NCI-H1694 treated with DMSO at 0.1 percent for 48 hours (cell line): ENCODE results near the gene TGFBR2.

Experiments used
- DNase-seq: peaks from one replicate; lab custom pipeline; 2025; lab: John Stamatoyannopoulos, UW

Gene TGFBR2

GRCh38 chr3:30606301-30607031 lies at the start of gene TGFBR2:
Gene TGFBR2, plus strand, starts transcription at chr3:30606601. Its CDS starts 283 bp downstream, at chr3:30606884.
- DNase-seq: peak; percentile 4

GRCh38 chr3:30557746-30558303 lies 48.6 kb upstream of the TGFBR2 start:
- no peak for DNase-seq

- DNase-seq: no peak
Observed at GRCh38 chr3:30563956-30564355, 42.4 kb upstream of the TGFBR2 start.

GRCh38 chr3:30567139-30567753 lies 39.2 kb upstream of the TGFBR2 start:
- DNase-seq: no peak

- no peak for DNase-seq
Observed at GRCh38 chr3:30576946-30577345, 29.5 kb upstream of the TGFBR2 start.

GRCh38 chr3:30577788-30578187 lies 28.6 kb upstream of the TGFBR2 start:
- DNase-seq: no peak

- no peak for DNase-seq
Observed at GRCh38 chr3:30578479-30578878, 27.9 kb upstream of the TGFBR2 start.

DNA sequence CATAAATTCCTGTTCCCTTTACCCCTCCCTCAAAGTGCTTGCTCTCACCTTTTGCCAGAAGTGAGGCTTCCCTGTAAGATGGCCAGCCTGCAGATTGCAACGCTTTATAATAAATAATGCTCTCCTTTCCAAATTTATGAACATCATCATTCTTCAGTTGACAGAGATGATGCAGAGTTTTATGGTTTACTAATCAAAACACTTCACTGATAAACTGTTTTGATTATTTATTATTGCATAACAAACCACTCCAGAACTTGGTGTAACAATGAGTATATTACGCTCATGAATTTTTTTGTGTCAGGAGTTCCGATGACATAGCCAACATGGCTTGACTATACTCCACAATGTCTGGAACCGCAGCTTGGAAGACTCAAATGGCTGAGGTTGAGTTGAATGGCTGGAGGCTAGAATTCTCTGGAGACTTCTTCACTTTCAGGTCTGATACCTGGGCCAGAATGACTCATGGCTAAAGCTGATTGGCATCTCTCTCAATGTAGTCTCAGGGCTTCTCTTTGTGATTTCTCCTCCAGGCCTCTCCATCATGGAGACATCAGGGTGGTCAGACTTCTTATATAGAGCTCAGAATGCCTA lies 27.3 kb upstream of the TGFBR2 start:
- no peak for DNase-seq

DNA sequence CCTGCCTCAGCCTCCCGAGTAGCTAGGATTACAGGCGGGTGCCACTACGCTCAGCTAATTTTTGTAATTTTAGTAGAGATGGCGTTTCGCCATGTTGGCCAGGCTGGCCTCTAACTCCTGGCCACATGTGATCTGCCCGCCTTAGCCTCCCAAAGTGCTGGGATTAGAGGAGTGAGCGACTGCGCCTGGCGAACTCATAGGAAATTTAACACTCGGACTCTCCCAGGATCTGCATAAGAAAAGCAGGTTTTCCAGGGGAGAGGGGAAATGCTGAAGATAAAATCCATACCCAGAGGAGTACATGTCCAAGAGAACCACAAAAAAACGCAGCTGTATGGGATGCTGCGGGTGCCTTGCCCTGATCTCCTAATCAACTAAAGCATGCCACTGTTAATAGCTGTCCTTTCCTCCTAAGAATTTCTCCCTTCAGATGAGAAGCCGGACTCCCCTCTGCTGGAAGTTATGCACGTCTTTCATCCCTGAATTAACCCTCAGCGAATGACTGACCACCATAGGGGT lies 25.3 kb upstream of the TGFBR2 start:
- DNase-seq: no peak

DNA sequence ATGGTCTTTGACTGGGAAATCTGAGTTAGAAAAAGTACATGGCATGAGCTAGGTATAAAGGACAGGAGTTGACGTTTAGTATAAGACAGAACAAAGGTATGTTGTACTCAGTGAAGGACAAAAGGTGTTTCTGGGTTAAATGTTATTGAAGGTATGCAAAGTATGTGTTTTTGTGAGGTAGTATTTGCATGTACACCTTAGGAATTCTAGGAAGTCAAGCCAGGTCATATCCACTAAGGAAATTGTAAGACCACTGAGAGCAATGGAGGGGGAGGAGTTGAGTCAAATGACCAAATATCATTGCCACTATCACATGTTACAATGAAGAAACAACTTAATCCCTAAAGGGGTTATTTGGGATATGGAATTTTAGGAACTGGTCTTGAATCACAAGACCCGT lies 24.4 kb upstream of the TGFBR2 start:
- DNase-seq: no peak

- no peak for DNase-seq
Observed at GRCh38 chr3:30583973-30584372, 22.4 kb upstream of the TGFBR2 start.

- no peak for DNase-seq
Observed at GRCh38 chr3:30585654-30586053, 20.7 kb upstream of the TGFBR2 start.

DNA sequence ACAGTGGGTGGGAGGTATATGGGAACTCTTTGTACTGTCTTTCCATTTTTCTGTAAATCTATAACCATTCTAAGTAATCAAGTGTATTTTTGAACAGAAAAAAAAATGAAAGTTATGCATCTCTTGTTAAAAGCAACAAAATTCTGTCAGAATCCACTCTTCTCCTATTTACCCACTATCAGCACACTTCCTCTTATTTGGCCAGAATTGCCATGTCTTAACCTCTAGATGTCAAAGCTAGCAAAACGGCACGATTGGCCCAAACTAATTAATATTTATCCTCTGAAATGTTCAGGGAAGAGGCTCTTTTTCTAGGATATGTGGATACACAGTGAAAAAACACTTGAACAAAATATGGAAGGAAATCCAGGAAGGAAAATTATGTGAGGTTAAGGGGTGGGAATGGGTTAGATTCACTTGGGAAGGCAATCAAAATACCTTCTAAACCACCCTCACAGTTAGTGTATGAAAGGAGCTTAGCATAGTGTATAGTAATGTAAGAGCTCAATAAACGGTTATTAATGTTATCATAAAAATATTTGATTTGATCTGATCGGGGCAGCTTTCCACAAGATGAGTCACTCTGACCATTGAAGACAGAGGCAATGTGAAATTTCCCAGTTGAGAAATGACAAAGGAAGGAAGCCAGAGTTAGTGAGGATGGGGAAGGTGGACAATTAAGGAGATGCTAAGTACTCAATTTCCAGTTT lies 20.1 kb upstream of the TGFBR2 start:
- no peak for DNase-seq

- DNase-seq: no peak
Observed at GRCh38 chr3:30586806-30587486, 19.5 kb upstream of the TGFBR2 start.

- DNase-seq: no peak
Observed at GRCh38 chr3:30587904-30588303, 18.5 kb upstream of the TGFBR2 start.

DNA sequence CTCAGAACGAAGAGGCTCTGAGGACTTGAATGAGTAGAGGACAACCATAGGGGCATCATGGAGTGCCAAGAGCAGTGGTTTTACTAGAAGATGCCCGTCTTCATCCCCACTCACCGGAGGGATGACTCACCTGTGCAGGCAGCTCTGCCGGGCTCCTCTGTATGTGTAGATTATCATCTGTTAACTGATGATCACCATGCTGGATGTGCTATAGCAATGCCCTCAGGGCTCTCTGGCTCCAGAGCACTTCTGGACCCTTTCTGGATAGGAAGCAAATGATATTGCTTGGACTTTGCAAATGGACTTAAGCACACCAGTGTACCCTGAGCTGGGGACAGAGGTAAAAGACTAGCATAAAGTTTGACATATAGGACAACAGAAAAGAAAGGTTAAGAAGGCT lies 10.2 kb upstream of the TGFBR2 start:
- no peak for DNase-seq

GRCh38 chr3:30597131-30597768 lies 9.2 kb upstream of the TGFBR2 start:
- no peak for DNase-seq

DNA sequence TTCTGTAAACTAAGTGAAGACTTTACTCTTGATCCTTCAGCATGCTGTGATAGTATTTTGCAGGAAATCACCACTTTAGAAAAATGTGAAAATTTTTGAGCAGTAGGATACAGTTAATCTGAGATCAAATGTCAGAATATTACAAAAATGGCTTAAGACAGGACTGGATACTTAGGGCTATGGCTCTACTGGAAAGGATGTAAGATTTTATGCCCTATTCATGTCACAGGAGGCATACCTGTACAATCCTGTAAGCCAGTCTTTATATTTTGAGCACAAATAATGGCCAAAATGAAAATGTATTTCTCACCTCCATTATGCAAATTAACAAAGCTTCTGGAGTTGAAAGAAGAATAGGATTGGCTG lies 8.6 kb upstream of the TGFBR2 start:
- no peak for DNase-seq

DNA sequence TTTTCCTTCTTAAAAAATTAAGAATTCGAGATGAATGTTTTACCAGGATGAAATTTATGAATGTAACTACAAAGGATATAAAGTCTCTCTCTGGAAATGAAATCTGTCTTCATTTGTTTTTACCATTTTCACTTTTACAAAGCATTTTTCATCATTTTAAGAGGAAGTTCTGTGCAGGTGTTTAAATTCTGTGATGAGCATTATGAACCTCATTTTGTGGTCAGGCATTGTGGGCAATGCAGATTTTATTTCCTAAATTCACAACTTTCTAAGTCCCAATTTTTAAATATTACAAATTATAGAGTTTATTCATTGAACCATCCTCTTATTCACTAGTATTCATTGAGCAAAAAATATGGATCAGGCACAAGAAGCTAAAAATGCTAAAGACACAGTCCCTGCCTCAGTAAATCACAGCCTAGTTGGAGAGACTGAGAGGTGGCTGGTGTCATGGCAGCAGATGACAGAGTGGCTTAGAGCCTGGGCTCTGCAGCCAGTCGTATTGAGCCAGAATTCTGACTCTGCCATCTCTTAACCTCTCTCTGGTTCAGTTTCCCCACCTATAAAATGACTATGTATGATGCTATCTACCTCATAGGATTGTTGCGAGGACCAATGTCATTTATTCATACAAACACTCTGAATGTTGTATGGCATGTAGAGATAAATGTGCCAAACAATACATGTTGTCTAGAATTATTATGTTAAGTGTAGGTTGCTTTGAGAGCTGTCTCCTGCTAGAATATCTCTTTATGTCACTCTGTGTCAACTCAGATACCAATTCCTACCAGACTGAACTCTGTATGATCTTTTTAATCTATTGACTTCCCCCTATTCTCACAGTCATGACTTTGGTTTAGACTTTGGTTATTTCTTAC lies 7.5 kb upstream of the TGFBR2 start:
- no peak for DNase-seq

DNA sequence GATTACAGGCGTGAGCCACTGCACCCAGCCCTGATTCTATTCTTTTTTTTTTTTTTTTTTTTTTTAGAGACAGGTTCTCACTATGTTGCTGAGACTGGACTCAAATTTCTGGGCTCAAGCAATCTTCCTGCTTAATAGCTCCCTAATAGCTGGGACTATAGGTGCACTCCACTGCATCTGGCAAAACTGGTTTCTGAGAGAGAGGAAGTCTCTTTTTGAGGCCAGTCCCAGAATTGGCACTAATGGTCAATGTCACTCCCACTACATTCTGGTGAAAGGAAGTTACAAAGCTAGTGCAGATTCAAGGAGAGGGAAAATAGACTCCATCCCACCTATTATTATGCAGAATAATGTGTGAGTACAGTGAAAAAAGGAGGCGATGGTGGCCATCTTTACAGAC lies 5.8 kb upstream of the TGFBR2 start:
- DNase-seq: no peak
